ENCODE measurements around the gene BTK. TPM values are rescaled to one million over a fixed set of nuclear protein-coding genes. Genes with fewer than 3 reads are reported as not detected.
A peak's percentile ranks its signal among the peaks of the same experiment; 100 is the strongest.

The BTK gene
- total RNA-seq, 1 donor from 2014 or later: 0.43 TPM

DNA sequence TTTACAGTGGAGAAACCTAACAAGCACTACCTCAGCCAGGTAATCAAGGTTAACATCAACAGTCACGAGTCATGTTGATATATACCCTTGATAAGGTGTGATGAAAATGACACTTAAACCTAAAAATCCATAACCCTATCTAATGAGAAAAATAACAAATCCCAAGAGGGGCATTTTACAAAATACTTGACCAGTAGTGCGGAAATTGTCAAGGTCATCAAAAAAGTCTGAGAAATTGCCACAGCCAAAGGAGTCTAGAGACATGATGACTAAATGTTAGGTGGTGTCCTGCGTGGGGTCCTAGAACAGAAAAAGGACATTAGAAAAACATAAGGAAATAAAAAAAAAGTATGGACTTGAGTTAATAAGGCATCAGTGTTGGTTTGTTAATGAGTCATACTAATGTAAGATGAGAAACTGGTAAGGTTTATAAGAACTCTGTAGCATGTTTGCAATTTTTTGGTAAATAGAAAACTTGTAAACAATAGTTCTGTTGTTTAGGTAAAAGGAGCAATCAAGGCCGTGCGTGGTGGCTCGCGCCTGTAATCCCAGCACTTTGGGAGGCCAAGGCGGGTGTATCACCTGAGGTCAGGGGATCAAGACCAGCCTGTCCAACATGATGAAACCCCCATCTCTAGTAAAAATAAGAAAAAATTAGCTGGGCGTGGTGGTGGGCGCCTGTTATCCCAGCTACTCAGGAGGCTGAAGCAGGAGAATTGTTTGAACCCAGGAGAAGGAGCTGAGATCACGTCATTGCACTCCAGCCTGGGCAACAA is 7.7 kb upstream of the BTK start:
- Mint-ChIP-seq H3K9me3 (ENCODE audit: unreplicated experiment) (no peaks in the 10 kb centered on the region), H3K4me3 (ENCODE audit: unreplicated experiment) (peak overlapping the region; percentile 96), H3K27ac (ENCODE audit: unreplicated experiment) (no peak overlapping the region), H3K4me1 (ENCODE audit: low read depth, unreplicated experiment) (peaks cover 4% of the 10 kb centered on the region), H3K36me3 (ENCODE audit: low read depth, unreplicated experiment) (peaks cover 3% of the 10 kb centered on the region), H3K27me3 (ENCODE audit: low read depth, unreplicated experiment) (no peaks in the 10 kb centered on the region)
- Histone ChIP-seq H3K27me3 (ENCODE audit: insufficient read depth, low read length) (no peaks in the 10 kb centered on the region), H3K36me3 (ENCODE audit: insufficient read depth, low read length) (peaks cover 15% of the 10 kb centered on the region), H3K27ac (ENCODE audit: low read depth, low read length) (no peak overlapping the region), H3K79me2 (ENCODE audit: insufficient read depth, low read length) (peaks cover 26% of the 10 kb centered on the region), H4K20me1 (ENCODE audit: insufficient read depth, low read length) (peaks cover 23% of the 10 kb centered on the region), H2AFZ (ENCODE audit: low read depth, low read length) (no peak overlapping the region), H3K4me3 (ENCODE audit: insufficient read depth, low read depth, low read length) (no peak overlapping the region), H3K4me2 (ENCODE audit: low read length) (peak overlapping the region; percentile 98), H3K9me3 (ENCODE audit: insufficient read depth, low read depth, low read length) (no peaks in the 10 kb centered on the region), H3K4me1 (ENCODE audit: insufficient read depth, low read length) (peaks cover 8% of the 10 kb centered on the region), H3K9ac (ENCODE audit: low read length) (no peak overlapping the region)
- no peak for FAIRE-seq
- DNase-seq (ENCODE audit: low read depth): no peak
- TF ChIP-seq EZH2 (IDR thresholded peaks at IDR 0.05; ENCODE audit: insufficient read depth, low read length) (no peak), CTCF (IDR thresholded peaks at IDR 0.05; ENCODE audit: insufficient read depth, low read depth, low read length) (no peak)

DNA sequence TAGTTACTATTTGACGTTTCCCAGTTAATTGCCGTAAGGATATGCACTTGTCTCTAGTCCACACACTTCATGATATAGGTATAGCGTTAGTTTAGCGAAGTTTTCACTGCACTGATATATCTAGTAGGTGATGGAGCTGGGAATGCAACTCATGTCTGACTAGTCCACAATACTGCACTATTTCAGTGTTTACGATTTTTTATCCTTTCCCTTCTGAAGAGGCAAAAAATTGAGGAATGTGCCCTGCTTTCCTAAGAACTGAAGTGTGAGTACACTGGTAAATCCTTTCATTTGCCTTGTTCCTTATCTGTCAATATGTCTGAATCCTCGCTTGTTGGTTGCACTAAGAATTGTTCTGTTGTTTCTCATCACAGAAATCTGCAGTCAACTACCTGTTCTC is 5.8 kb upstream of the BTK start:
- peak; percentile 92 for FAIRE-seq
- peak overlapping the region; percentile 68 for H3K27ac ChIP-seq (ENCODE audit: low read depth, low read length)
- no peak for DNase-seq (ENCODE audit: low read depth)
- H3K36me3 ChIP-seq (ENCODE audit: insufficient read depth, low read length): peaks cover 15% of the 10 kb centered on the region
- H3K27me3 ChIP-seq (ENCODE audit: insufficient read depth, low read length): no peaks in the 10 kb centered on the region
- H3K4me2 ChIP-seq (ENCODE audit: low read length): peak overlapping the region; percentile 98
- Mint-ChIP-seq H3K36me3 (ENCODE audit: low read depth, unreplicated experiment) (peaks cover 3% of the 10 kb centered on the region), H3K27me3 (ENCODE audit: low read depth, unreplicated experiment) (no peaks in the 10 kb centered on the region), H3K27ac (ENCODE audit: unreplicated experiment) (peak overlapping the region; percentile 93), H3K9me3 (ENCODE audit: unreplicated experiment) (no peaks in the 10 kb centered on the region), H3K4me1 (ENCODE audit: low read depth, unreplicated experiment) (peaks cover 4% of the 10 kb centered on the region), H3K4me3 (ENCODE audit: unreplicated experiment) (peak overlapping the region; percentile 96)
- H3K9me3 ChIP-seq (ENCODE audit: insufficient read depth, low read depth, low read length): no peaks in the 10 kb centered on the region
- H2AFZ ChIP-seq (ENCODE audit: low read depth, low read length): no peak overlapping the region
- no peak for TF ChIP-seq CTCF (IDR thresholded peaks at IDR 0.05; ENCODE audit: insufficient read depth, low read depth, low read length)
- TF ChIP-seq EZH2 (IDR thresholded peaks at IDR 0.05; ENCODE audit: insufficient read depth, low read length): no peak
- H3K9ac ChIP-seq (ENCODE audit: low read length): peak overlapping the region; percentile 92
- peaks cover 26% of the 10 kb centered on the region for H3K79me2 ChIP-seq (ENCODE audit: insufficient read depth, low read length)
- H3K4me3 ChIP-seq (ENCODE audit: insufficient read depth, low read depth, low read length): peak overlapping the region; percentile 77
- H4K20me1 ChIP-seq (ENCODE audit: insufficient read depth, low read length): peaks cover 23% of the 10 kb centered on the region
- peaks cover 8% of the 10 kb centered on the region for H3K4me1 ChIP-seq (ENCODE audit: insufficient read depth, low read length)
